Neutrophil (primary cell): ENCODE data around the gene CSRP3.

ENCODE experiments used
- H3K27ac ChIP-seq: fragments of 200-600 bp; sonication (generic); 2 replicates; pipeline ENCODE4 v1.5.1; 2016; ENCODE audit warnings: mild to moderate bottlenecking, moderate library complexity
- H3K27me3 ChIP-seq: fragments of 200-600 bp; sonication (generic); 2 replicates; pipeline ENCODE4 v1.6.0; 2016; ENCODE audit warnings: mild to moderate bottlenecking
- H3K36me3 ChIP-seq: fragments of 200-600 bp; sonication (generic); 2 replicates; pipeline ENCODE4 v1.5.1; 2017
- H3K4me1 ChIP-seq, 2 experiments: fragments of 200-600 bp in 1 of 2; sonication (generic) in 1 of 2; 1 replicate in 1 of 2; 2 replicates in 1 of 2; pipeline versions ENCODE4 v1.5.1 to v1.6.1; 2013 to 2016; ENCODE audit warnings: low read depth in 1 of 2, low read length in 1 of 2, mild to moderate bottlenecking in 1 of 2, moderate library complexity in 1 of 2; ENCODE audit not compliant: control insufficient read depth in 1 of 2, insufficient read depth in 1 of 2
- H3K4me3 ChIP-seq, 2 experiments: fragments of 200-600 bp in 1 of 2; sonication (generic) in 1 of 2; 1 replicate in 1 of 2; 2 replicates in 1 of 2; pipeline ENCODE4 v1.5.1; 2013 to 2016; ENCODE audit warnings: low read depth in 1 of 2, low read length in 1 of 2, mild to moderate bottlenecking in 1 of 2, moderate library complexity in 1 of 2
- H3K9me3 ChIP-seq: fragments of 200-600 bp; sonication (generic); 2 replicates; pipeline ENCODE4 v1.5.1; 2016
- CTCF ChIP-seq: fragments of 200-600 bp; sonication (generic); IDR thresholded peaks from 2 replicates; pipeline ENCODE4 v1.5.1; 2016; ENCODE audit warnings: antibody characterized with exemption

Gene CSRP3

GRCh38 chr11:19234231-19234817 lies 32.5 kb upstream of the CSRP3 start:
- no peak overlapping the region for H3K27ac ChIP-seq
- H3K9me3 ChIP-seq, result no peaks in the 10 kb centered on the region
- H3K36me3 ChIP-seq, result peaks cover 81% of the 10 kb centered on the region
- H3K27me3 ChIP-seq, result no peaks in the 10 kb centered on the region
- H3K4me1 ChIP-seq, result no peaks in the 10 kb centered on the region
- TF ChIP-seq CTCF, result no peak
- H3K4me3 ChIP-seq, result no peak overlapping the region

- Histone ChIP-seq H3K4me1 (no peaks in the 10 kb centered on the region), H3K4me3 (no peak overlapping the region), H3K9me3 (no peaks in the 10 kb centered on the region), H3K27me3 (no peaks in the 10 kb centered on the region), H3K36me3 (peaks cover 94% of the 10 kb centered on the region), H3K27ac (no peak overlapping the region)
- no peak for TF ChIP-seq CTCF
Observed at GRCh38 chr11:19232910-19233503, 31.2 kb upstream of the CSRP3 start.

GRCh38 chr11:19229671-19230070 lies 27.9 kb upstream of the CSRP3 start:
- Histone ChIP-seq H3K4me3 (no peak overlapping the region), H3K27me3 (no peaks in the 10 kb centered on the region)

DNA sequence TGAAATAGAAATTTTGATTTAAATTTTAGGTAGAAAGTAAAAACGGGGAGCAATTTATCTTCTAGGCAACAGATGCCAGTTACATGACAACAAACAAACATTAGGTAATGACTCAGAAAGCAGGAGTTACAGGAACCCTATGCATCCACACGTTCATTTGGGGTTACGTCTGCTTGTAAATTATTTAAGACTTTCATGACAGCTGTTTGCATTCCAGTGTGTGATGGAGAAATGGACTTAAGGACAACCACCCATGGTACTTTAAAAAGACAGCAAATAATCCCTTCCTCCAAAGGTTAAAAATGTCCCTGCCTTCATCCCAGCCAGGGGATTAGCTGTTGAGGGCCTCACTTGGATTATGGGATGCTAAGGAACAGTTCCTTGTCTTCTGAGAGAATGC lies 27.2 kb upstream of the CSRP3 start:
- H3K4me3 ChIP-seq, result no peak overlapping the region
- H3K27me3 ChIP-seq, result no peaks in the 10 kb centered on the region
- no peaks in the 10 kb centered on the region for H3K9me3 ChIP-seq
- TF ChIP-seq CTCF, result no peak
- H3K4me1 ChIP-seq, result no peaks in the 10 kb centered on the region
- peaks cover 90% of the 10 kb centered on the region for H3K36me3 ChIP-seq
- no peak overlapping the region for H3K27ac ChIP-seq

More at GRCh38 chr11:19229671-19230070, 27.9 kb upstream of the CSRP3 start:
- TF ChIP-seq CTCF, result no peak
- Histone ChIP-seq H3K4me1 (no peaks in the 10 kb centered on the region), H3K9me3 (no peaks in the 10 kb centered on the region), H3K27ac (no peak overlapping the region), H3K36me3 (peaks cover 89% of the 10 kb centered on the region)

DNA sequence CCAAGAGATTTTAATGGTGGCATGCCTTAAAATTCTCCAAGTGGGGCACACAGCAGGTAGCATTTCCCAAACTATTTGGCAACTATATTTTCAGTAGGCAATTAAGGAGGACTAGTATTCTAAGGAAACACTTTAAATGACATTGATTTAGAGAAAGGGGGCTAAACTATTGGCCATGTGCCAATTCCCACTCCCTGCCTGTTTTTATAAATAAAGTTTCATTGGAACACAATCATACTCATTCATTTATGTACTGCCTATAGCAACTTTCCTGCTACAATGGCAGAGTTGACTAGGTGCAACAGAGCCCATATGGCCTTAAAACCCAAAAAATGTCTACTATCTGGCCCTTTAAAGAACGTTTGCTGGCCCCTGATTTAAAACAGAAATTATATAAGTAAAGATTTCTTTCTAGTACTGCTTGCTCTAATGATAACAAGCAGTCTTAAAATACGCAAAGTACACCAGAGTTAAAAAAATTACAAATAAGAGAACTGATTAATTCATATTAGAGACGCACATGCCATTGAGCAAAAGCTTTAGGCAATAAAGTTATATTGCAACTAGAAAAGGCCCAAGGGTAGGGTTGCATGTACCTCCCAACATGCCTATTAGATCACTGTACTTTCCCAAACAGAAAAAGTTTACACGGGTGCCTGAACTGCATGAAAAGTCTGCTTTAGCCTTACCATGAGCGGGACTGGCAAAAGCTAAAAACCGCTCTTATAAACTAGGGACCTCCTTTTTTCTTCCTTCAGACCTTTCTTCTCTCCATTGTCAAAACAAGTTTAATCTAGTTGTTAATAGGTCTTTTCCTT lies 24.8 kb upstream of the CSRP3 start:
- TF ChIP-seq CTCF, result no peak
- peaks cover 79% of the 10 kb centered on the region for H3K36me3 ChIP-seq
- no peak overlapping the region for H3K4me3 ChIP-seq
- no peaks in the 10 kb centered on the region for H3K4me1 ChIP-seq
- H3K27me3 ChIP-seq, result no peaks in the 10 kb centered on the region
- no peaks in the 10 kb centered on the region for H3K9me3 ChIP-seq
- H3K27ac ChIP-seq, result no peak overlapping the region
